ENCODE results near the gene GAD2. TPM values are rescaled to one million over a fixed set of nuclear protein-coding genes. Genes with fewer than 3 reads are reported as not detected.

GAD2 gene
- total and polyA plus RNA-seq, 4 donors = not detected

DNA sequence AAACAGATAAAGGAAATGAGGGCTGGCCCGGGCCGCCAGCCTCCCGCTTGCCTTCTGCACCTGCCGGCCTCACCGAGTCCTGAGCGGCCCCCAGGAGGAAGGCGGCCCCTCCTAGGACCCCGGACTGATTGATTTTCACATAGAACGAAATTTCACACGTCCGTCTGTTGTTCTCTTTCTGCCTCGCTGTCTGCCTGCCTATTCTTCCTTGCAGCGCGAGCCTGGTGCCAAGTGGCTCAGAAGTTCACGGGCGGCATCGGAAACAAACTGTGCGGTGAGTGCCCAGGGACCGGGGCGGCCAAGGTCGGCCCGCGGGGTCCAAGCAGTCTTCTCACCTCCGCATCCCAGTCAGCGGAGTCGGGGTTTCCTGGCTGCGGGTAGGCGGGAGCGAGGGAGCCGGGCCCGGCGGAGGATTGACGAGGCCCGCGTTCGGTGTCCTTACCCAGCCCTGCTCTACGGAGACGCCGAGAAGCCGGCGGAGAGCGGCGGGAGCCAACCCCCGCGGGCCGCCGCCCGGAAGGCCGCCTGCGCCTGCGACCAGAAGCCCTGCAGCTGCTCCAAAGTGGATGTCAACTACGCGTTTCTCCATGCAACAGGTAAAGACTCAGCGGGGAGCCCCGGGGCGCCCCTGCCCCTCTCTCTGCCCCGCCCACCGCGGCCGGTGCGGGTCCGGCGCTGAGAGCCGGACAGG lies 967 bp downstream of the GAD2 start:
- TF ChIP-seq, protein P1, sequence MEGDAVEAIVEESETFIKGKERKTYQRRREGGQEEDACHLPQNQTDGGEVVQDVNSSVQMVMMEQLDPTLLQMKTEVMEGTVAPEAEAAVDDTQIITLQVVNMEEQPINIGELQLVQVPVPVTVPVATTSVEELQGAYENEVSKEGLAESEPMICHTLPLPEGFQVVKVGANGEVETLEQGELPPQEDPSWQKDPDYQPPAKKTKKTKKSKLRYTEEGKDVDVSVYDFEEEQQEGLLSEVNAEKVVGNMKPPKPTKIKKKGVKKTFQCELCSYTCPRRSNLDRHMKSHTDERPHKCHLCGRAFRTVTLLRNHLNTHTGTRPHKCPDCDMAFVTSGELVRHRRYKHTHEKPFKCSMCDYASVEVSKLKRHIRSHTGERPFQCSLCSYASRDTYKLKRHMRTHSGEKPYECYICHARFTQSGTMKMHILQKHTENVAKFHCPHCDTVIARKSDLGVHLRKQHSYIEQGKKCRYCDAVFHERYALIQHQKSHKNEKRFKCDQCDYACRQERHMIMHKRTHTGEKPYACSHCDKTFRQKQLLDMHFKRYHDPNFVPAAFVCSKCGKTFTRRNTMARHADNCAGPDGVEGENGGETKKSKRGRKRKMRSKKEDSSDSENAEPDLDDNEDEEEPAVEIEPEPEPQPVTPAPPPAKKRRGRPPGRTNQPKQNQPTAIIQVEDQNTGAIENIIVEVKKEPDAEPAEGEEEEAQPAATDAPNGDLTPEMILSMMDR (IDR thresholded peaks at IDR 0.05; ENCODE audit: control extremely low read depth, extremely low read depth) = no peak
- ATAC-seq (ENCODE audit: insufficient read depth, low FRiP score) = no peak
- Histone ChIP-seq H3K9me3 (ENCODE audit: control insufficient read depth in 4 of 4, insufficient read depth in 3 of 4, low read length in 3 of 4) (peaks cover 0 to 15% (median 0%) of the 10 kb centered on the region in 4 donors), H3K4me3 (no peak overlapping the region), H3K27me3 (ENCODE audit: control insufficient read depth in 3 of 3, insufficient read depth in 3 of 3, low read length in 2 of 3) (peaks cover 27 to 97% (median 88%) of the 10 kb centered on the region in 3 donors), H3K4me1 (ENCODE audit: control insufficient read depth in 5 of 5, insufficient read depth in 5 of 5, low read length in 5 of 5) (peaks cover 0 to 11% (median 4%) of the 10 kb centered on the region in 5 donors), H3K27ac (ENCODE audit: low read depth in 1 of 2, low read length in 1 of 2) (no peak overlapping the region), H3K9ac (ENCODE audit: insufficient read depth in 1 of 2, low read length in 2 of 2) (no peak overlapping the region), H3K36me3 (ENCODE audit: control insufficient read depth in 4 of 4, insufficient read depth in 4 of 4, low read length in 4 of 4) (no peaks in the 10 kb centered on the region)
- DNase-seq = peak in 1 of 3 donors; percentile 15
- 2 to 3% methylated on average over 51 to 64 of the region's 64 CpGs for WGBS, 2 donors

DNA sequence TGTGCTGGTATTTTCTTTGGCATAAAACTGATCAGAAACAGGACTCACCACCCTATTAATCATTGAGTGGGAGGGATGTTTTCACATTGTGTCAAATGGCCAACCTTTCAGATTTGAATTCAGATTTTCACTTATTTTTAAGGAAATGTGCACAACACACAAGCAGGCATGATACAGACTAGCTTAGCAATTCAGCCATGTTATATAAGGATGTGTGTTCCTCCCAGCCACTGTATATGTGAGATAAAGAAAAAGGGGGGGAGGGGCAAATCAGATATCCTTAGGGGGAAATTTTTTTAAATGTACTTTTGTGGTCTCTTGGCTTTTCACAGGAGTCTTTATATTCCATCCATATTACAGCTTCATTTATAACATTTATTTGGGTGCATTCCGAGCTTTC lies 3.1 kb downstream of the GAD2 start:
- Histone ChIP-seq H3K4me3 (no peak overlapping the region), H3K36me3 (ENCODE audit: control insufficient read depth in 4 of 4, insufficient read depth in 4 of 4, low read length in 4 of 4) (no peaks in the 10 kb centered on the region), H3K9me3 (ENCODE audit: control insufficient read depth in 4 of 4, insufficient read depth in 3 of 4, low read length in 3 of 4) (peaks cover 0 to 9% (median 0%) of the 10 kb centered on the region in 4 donors), H3K9ac (ENCODE audit: insufficient read depth in 1 of 2, low read length in 2 of 2) (no peak overlapping the region), H3K27me3 (ENCODE audit: control insufficient read depth in 3 of 3, insufficient read depth in 3 of 3, low read length in 2 of 3) (peaks cover 21 to 93% (median 76%) of the 10 kb centered on the region in 3 donors), H3K27ac (ENCODE audit: low read depth in 1 of 2, low read length in 1 of 2) (no peak overlapping the region), H3K4me1 (ENCODE audit: control insufficient read depth in 5 of 5, insufficient read depth in 5 of 5, low read length in 5 of 5) (peaks cover 0 to 11% (median 4%) of the 10 kb centered on the region in 5 donors)
- TF ChIP-seq, protein P1 (IDR thresholded peaks at IDR 0.05; ENCODE audit: control extremely low read depth, extremely low read depth) = no peak
- WGBS, 2 donors = 57 to 64% methylated on average over 1 of the region's 1 CpG
- ATAC-seq (ENCODE audit: insufficient read depth, low FRiP score) (no peak), DNase-seq (no peak)

DNA sequence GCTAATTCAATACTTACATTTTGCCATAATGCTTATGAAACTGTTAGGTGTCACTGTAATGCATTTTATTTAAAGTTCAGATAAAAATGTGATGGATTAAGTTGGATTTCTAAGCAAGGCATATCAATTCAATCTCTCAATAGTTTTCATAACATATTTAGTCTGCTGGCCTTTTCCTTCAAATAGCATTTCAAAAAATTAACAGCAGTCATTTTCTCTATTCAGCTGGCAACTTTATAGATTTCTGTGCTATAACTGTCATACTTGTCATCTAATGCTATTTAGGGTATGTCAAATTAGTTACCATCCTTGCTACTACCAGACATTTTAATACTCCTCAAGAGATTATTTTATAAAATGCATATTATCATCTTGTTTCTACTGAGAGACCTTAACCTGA lies 4.3 kb downstream of the GAD2 start:
- Histone ChIP-seq H3K36me3 (ENCODE audit: control insufficient read depth in 4 of 4, insufficient read depth in 4 of 4, low read length in 4 of 4) (no peaks in the 10 kb centered on the region), H3K4me1 (ENCODE audit: control insufficient read depth in 5 of 5, insufficient read depth in 5 of 5, low read length in 5 of 5) (peaks cover 0 to 9% (median 4%) of the 10 kb centered on the region in 5 donors), H3K27me3 (ENCODE audit: control insufficient read depth in 3 of 3, insufficient read depth in 3 of 3, low read length in 2 of 3) (peaks cover 16 to 89% (median 66%) of the 10 kb centered on the region in 3 donors), H3K9ac (ENCODE audit: insufficient read depth in 1 of 2, low read length in 2 of 2) (no peak overlapping the region), H3K9me3 (ENCODE audit: control insufficient read depth in 4 of 4, insufficient read depth in 3 of 4, low read length in 3 of 4) (peaks cover 0 to 7% (median 0%) of the 10 kb centered on the region in 4 donors), H3K4me3 (no peak overlapping the region), H3K27ac (ENCODE audit: low read depth in 1 of 2, low read length in 1 of 2) (no peak overlapping the region)
- ATAC-seq (ENCODE audit: insufficient read depth, low FRiP score) (no peak), DNase-seq (no peak)
- TF ChIP-seq, protein P1 (IDR thresholded peaks at IDR 0.05; ENCODE audit: control extremely low read depth, extremely low read depth) = no peak

Measured in lung (tissue), 12 donors.